ENCODE results near the gene DOCK11.

The DOCK11 gene

GRCh38 chrX:118534716-118535493 lies 39.3 kb downstream of the DOCK11 start:
- DNase-seq = no peak

- no peak for DNase-seq
These were observed 40.6 kb downstream of the DOCK11 start for GRCh38 chrX:118536204-118536603.

GRCh38 chrX:118536687-118537461 lies 41.3 kb downstream of the DOCK11 start:
- DNase-seq = peak; percentile 57

- no peak for DNase-seq
These were observed 42.8 kb downstream of the DOCK11 start for GRCh38 chrX:118538386-118538785.

- no peak for DNase-seq
These were observed 44.7 kb downstream of the DOCK11 start for GRCh38 chrX:118540342-118540741.

GRCh38 chrX:118541482-118541881 lies 45.9 kb downstream of the DOCK11 start:
- DNase-seq = no peak

GRCh38 chrX:118545510-118545909 lies 49.9 kb downstream of the DOCK11 start:
- DNase-seq = no peak

GRCh38 chrX:118548841-118549240 lies 53.2 kb downstream of the DOCK11 start:
- DNase-seq = no peak

GRCh38 chrX:118550792-118551191 lies 55.2 kb downstream of the DOCK11 start:
- no peak for DNase-seq

GRCh38 chrX:118551426-118551825 lies 55.8 kb downstream of the DOCK11 start:
- no peak for DNase-seq

GRCh38 chrX:118552121-118552900 lies 56.7 kb downstream of the DOCK11 start:
- peak; percentile 30 for DNase-seq

GRCh38 chrX:118553042-118553710 lies 57.6 kb downstream of the DOCK11 start:
- DNase-seq = peak; percentile 43

GRCh38 chrX:118554511-118554910 lies 58.9 kb downstream of the DOCK11 start:
- DNase-seq = no peak

GRCh38 chrX:118558926-118559325 lies 63.3 kb downstream of the DOCK11 start:
- no peak for DNase-seq

- DNase-seq = no peak
These were observed 64.9 kb downstream of the DOCK11 start for GRCh38 chrX:118560489-118560888.

- peak; percentile 55 for DNase-seq
These were observed 67.1 kb downstream of the DOCK11 start for GRCh38 chrX:118562582-118563164.

GRCh38 chrX:118564498-118564897 lies 68.9 kb downstream of the DOCK11 start:
- DNase-seq = no peak

- DNase-seq = peak; percentile 28
These were observed 70.2 kb downstream of the DOCK11 start for GRCh38 chrX:118565853-118566252.

GRCh38 chrX:118566359-118566758 lies 70.7 kb downstream of the DOCK11 start:
- DNase-seq = no peak

- DNase-seq = no peak
These were observed 74.1 kb downstream of the DOCK11 start for GRCh38 chrX:118569676-118570075.

- no peak for DNase-seq
These were observed 74.6 kb downstream of the DOCK11 start for GRCh38 chrX:118570209-118570608.

- DNase-seq = no peak
These were observed 76.2 kb downstream of the DOCK11 start for GRCh38 chrX:118571836-118572235.
